Fibroblast of mammary gland (primary cell): ENCODE data around the gene ALDH9A1.
A peak's percentile ranks its signal among the peaks of the same experiment; 100 is the strongest.

Source experiments
- DNase-seq: peaks from one replicate; pipeline ENCODE4 v3.0.0-alpha.2; 2010; ENCODE audit warnings: low read depth
- H3K4me3 ChIP-seq: 2 replicates; pipeline ENCODE4 v1.5.1; 2011; ENCODE audit warnings: low read depth, mild to moderate bottlenecking, low read length, moderate library complexity; ENCODE audit not compliant: control insufficient read depth
- CTCF ChIP-seq: conservative IDR thresholded peaks from 2 replicates; pipeline ENCODE4 v1.5.1; 2011; ENCODE audit warnings: low read depth, low read length, inconsistent platforms; ENCODE audit not compliant: control insufficient read depth, insufficient read depth

The ALDH9A1 gene

GRCh38 chr1:165634154-165634921 is 64.0 kb downstream of the ALDH9A1 start:
- no peak for TF ChIP-seq CTCF
- H3K4me3 ChIP-seq = no peak overlapping the region
- DNase-seq = no peak

GRCh38 chr1:165633614-165634013 is 64.7 kb downstream of the ALDH9A1 start:
- no peak for TF ChIP-seq CTCF
- no peak overlapping the region for H3K4me3 ChIP-seq
- DNase-seq = peak; percentile 68

- H3K4me3 ChIP-seq = peak overlapping the region; percentile 99
- DNase-seq = no peak
- no peak for TF ChIP-seq CTCF
Measured at GRCh38 chr1:165632491-165632890, 65.9 kb downstream of the ALDH9A1 start.

GRCh38 chr1:165632152-165632469 is 66.3 kb downstream of the ALDH9A1 start:
- no peak for TF ChIP-seq CTCF
- peak overlapping the region; percentile 99 for H3K4me3 ChIP-seq
- no peak for DNase-seq

GRCh38 chr1:165631342-165632151 is 66.8 kb downstream of the ALDH9A1 start:
- TF ChIP-seq CTCF = peak; percentile 24
- H3K4me3 ChIP-seq = peak overlapping the region; percentile 99
- peak; percentile 90 for DNase-seq

GRCh38 chr1:165630629-165631341 is 67.6 kb downstream of the ALDH9A1 start, which contains the start of gene MGST3:
Gene MGST3 (plus strand): TSS chr1:165631234. CDS start chr1:165649848, 18,614 bp downstream.
- peak; percentile 97 for DNase-seq
- no peak for TF ChIP-seq CTCF
- H3K4me3 ChIP-seq = peak within 1 kb of the TSS; percentile 99
